Small intestine (tissue), 16 donors: ENCODE measurements around the gene THG1L. TPM values are rescaled to one million over a fixed set of nuclear protein-coding genes. Genes with fewer than 3 reads are reported as not detected.
"Not testable (repeated sequence)": the region's sequence is repeated elsewhere in the genome, so short reads cannot be mapped to it uniquely, and the experiment has no call there.

Experiments used
- DNase-seq, 2 donors: peaks; one replicate each; pipeline versions ENCODE4 v3.0.0 to v3.0.0-alpha.2; 2013
- FAIRE-seq: peaks from 2 replicates; lab custom pipeline; 2012; peaks lifted over from hg19 to GRCh38; lab: Jason Lieb, UNC
- H3K27ac ChIP-seq, 3 donors: one replicate each; pipeline ENCODE4 v1.5.1; 2013; ENCODE audit warnings: low read length in 2 of 3, mild to moderate bottlenecking in 2 of 3, control low read depth in 1 of 3, inconsistent platforms in 1 of 3, low read depth in 1 of 3, moderate library complexity in 1 of 3
- H3K27me3 ChIP-seq, 3 donors: one replicate each; pipeline ENCODE4 v1.6.1; 2013; ENCODE audit warnings: low read length in 3 of 3, inconsistent platforms in 1 of 3; ENCODE audit not compliant: control insufficient read depth in 3 of 3, insufficient read depth in 3 of 3
- H3K36me3 ChIP-seq, 3 donors: one replicate each; pipeline ENCODE4 v1.6.1; 2013; ENCODE audit warnings: low read length in 3 of 3, inconsistent platforms in 1 of 3, low read depth in 1 of 3, mild to moderate bottlenecking in 1 of 3, moderate library complexity in 1 of 3; ENCODE audit not compliant: control insufficient read depth in 3 of 3, insufficient read depth in 2 of 3
- H3K4me1 ChIP-seq, 3 donors: one replicate each; pipeline ENCODE4 v1.6.1; 2013; ENCODE audit warnings: low read length in 2 of 3, inconsistent platforms in 1 of 3, low read depth in 1 of 3, mild to moderate bottlenecking in 1 of 3, moderate library complexity in 1 of 3; ENCODE audit not compliant: control insufficient read depth in 3 of 3, insufficient read depth in 2 of 3
- H3K4me3 ChIP-seq, 3 donors: one replicate each; pipeline ENCODE4 v1.5.1; 2013; ENCODE audit warnings: low read length in 3 of 3, control low read depth in 1 of 3, inconsistent platforms in 1 of 3, low read depth in 1 of 3, mild to moderate bottlenecking in 1 of 3, moderate library complexity in 1 of 3
- H3K9me3 ChIP-seq, 2 donors: one replicate each; pipeline ENCODE4 v1.6.1; 2013; ENCODE audit warnings: low read depth in 1 of 2, low read length in 1 of 2; ENCODE audit not compliant: control insufficient read depth in 2 of 2, insufficient read depth in 1 of 2
- WGBS, 3 donors: extraction: QIAGEN DNeasy Blood & Tissue Kit; methylation state at CpG; one replicate each; pipeline ENCODE4 v1.1.7; 2013; 5-methylcytosine and 5-hydroxymethylcytosine counted together
- long read RNA-seq, 10 donors: transcript quantifications; one replicate each; lab custom pipeline, GENCODE V29; 2026
- polyA plus RNA-seq, 4 donors: library from polyadenylated mRNA; stranded (reverse) in 3 of 4; unstranded in 1 of 4; fragments of 200-250 nt in 3 of 4; fragments of 120-200 nt in 1 of 4; gene quantifications; one replicate each; pipeline versions ENCODE4 v1.2.1 to v1.2.3, GENCODE V29; 2013
- donor health status: healthy with polysubstance abuse.
- donor health status: control.
- donor health status: control.
- donor health status: Bipolar disorder and iron deficiency.
- donor health status: healthy.

Gene THG1L
- 10 to 100 TPM in 3 of 4 donors, 1 to 10 TPM in 1; 6.0 to 29.6 (median 14.7) TPM for polyA plus RNA-seq
- long read RNA-seq, donor 1, transcript THG1L-201 (6 exons, 3,107 nt) = major isoform, 22 of 43 reads
- long read RNA-seq, donor 1, partial matches to known transcripts = 21 of 43 reads
- long read RNA-seq, donor 1, other reads (novel, unspliced or antisense) = 0 of 43 reads
- long read RNA-seq, donor 2, transcript THG1L-201 (6 exons, 3,107 nt) = major isoform, 6 of 6 reads
- long read RNA-seq, donor 2, partial matches to known transcripts = 0 of 6 reads
- long read RNA-seq, donor 2, other reads (novel, unspliced or antisense) = 0 of 6 reads
- long read RNA-seq, donor 3, transcript THG1L-201 (6 exons, 3,107 nt) = major isoform, 11 of 23 reads
- long read RNA-seq, donor 3, partial matches to known transcripts = 12 of 23 reads
- long read RNA-seq, donor 3, other reads (novel, unspliced or antisense) = 0 of 23 reads
- long read RNA-seq, donor 4 = 0 reads
- long read RNA-seq, donor 5 = 0 reads
- long read RNA-seq, donor 6, transcript THG1L-201 (6 exons, 3,107 nt) = major isoform, 9 of 23 reads
- long read RNA-seq, donor 6, partial matches to known transcripts = 14 of 23 reads
- long read RNA-seq, donor 6, other reads (novel, unspliced or antisense) = 0 of 23 reads
- long read RNA-seq, donor 7, transcript THG1L-201 (6 exons, 3,107 nt) = major isoform, 5 of 12 reads
- long read RNA-seq, donor 7, partial matches to known transcripts = 7 of 12 reads
- long read RNA-seq, donor 7, other reads (novel, unspliced or antisense) = 0 of 12 reads
- long read RNA-seq, donor 8, partial matches to known transcripts = 0 of 4 reads
- long read RNA-seq, donor 8, other reads (novel, unspliced or antisense) = 0 of 4 reads
- long read RNA-seq, donor 9, partial matches to known transcripts = 0 of 2 reads
- long read RNA-seq, donor 9, other reads (novel, unspliced or antisense) = 0 of 2 reads
- long read RNA-seq, donor 10, transcript THG1L-201 (6 exons, 3,107 nt) = major isoform, 8 of 15 reads
- long read RNA-seq, donor 10, partial matches to known transcripts = 7 of 15 reads
- long read RNA-seq, donor 10, other reads (novel, unspliced or antisense) = 0 of 15 reads

DNA sequence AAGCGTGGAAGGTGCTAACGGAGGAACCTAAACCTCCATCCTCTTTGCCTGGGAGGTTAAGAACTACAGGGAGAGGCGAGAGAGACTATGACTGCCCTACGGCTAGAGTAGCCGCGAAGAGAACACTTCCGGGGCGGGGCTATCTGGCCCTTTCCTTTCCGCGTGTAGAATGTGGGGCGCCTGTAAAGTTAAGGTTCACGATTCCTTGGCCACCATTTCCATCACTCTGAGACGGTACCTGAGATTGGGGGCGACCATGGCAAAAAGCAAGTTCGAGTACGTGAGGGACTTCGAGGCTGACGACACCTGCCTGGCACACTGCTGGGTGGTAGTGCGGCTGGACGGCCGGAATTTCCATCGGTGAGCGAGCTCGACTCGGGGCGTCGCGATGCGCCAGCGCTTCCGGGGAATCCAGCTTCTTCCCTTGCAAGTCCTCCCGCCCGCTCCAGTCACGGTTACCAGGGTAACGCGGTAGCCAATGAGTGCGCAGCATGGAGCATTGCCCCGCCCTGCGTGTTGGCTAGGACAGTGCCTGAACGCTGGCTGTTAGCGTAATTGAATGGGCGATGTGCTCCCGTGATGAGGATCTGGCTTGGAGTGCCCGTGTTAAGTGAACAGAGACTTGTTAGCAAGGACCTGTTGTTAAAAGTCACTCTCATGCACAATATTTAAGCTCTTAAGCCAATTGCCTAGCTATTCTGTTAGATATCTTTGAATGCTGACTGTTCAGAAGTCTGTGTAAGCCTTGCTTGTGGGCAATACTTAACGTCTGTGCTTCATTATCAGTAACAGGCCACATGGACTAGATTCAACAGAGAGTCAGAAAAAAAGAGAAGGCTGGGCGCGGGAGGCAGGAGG lies at the start of gene THG1L:
THG1L (plus strand) TSS at position 149 of the 858 bp plus-strand sequence; CDS start at position 170, 21 bp downstream.
- WGBS, 3 donors = 0 to 1% (median 1%) methylated on average over 46 to 47 of the region's 47 CpGs
- peaks cover 0 to 3% (median 0%) of the 10 kb centered on the region in 3 donors for H3K4me1 ChIP-seq
- no peaks in the 10 kb centered on the region for H3K27me3 ChIP-seq
- H3K27ac ChIP-seq = peak within 1 kb of the TSS; percentile 71 to 99 (median 89)
- H3K9me3 ChIP-seq = no peaks in the 10 kb centered on the region
- H3K36me3 ChIP-seq = peaks cover 0 to 22% (median 3%) of the 10 kb centered on the region in 3 donors
- peak within 1 kb of the TSS; percentile 36 to 79 (median 69) for H3K4me3 ChIP-seq
- no peak for FAIRE-seq
- DNase-seq = peak; percentile 98 to 99

DNA sequence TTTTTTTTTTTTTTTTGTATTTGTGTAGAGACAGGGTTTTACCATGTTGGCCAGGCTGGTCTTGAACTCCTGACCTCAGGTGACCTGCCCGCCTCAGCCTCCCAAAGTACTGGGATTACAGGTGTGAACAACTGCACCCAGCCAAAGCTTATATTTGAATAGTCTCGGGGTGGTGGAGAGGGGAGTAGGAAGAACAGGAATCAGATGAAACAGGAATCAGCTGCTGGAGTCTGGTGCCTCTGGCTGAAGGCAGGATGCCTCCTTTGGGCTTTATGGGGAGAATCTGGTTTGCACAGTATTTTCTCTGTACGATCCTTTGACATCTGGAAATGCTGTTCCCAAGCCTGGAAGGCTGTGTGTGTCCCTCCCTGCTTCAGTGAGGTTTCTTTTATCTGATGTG lies 49.0 kb upstream of the THG1L start:
- DNase-seq = no peak
- no peak for FAIRE-seq
- H3K27ac ChIP-seq = no peak overlapping the region
- H3K27me3 ChIP-seq = no peaks in the 10 kb centered on the region
- H3K4me1 ChIP-seq = peaks cover 0 to 16% (median 0%) of the 10 kb centered on the region in 3 donors
- no peak overlapping the region for H3K4me3 ChIP-seq
- H3K9me3 ChIP-seq = peaks cover 0 to 4% of the 10 kb centered on the region in 2 donors
- H3K36me3 ChIP-seq = no peaks in the 10 kb centered on the region
- WGBS, 3 donors = 50 to 75% (median 74%) methylated on average over 3 of the region's 3 CpGs

DNA sequence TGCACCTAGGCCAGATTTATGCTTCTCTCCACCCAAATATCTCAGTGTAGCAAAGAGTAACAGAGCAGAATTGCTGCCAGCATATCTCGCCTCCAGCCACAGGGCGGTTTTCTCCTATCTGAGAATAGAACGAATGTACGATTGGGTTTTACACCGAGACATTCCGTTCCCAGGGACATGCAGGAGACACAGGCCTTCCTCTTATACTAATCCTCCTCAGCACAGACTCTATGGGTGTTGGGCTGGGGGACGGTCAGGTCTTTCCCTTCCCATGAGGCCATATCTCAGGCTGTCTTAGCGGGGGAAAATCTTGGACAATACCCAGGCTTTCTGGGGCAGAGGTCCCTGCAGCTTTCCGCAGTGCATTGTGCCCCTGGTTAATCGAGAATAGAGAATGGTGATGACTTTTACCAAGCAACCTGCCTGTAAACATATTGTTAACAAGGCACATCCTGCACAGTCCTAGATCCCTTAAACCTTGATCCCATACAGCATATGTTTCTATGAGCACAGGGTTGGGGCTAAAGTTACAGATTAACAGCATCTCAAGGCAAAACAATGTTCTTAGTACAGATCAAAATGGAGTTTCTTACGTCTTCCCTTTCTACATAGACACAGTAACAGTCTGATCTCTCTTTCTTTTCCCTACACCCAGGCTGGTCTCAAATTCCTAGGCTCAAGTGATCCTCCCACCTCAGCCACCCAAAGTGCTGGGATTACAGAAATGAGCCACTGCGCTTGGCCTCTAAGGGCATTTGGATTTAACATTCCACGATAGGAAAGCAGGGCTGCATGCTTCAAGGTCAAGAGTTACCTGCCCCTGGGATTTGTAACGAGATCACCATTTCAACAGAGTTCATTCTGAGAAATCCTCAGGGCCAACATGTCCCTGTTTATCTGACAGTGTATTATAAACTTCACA lies 44.7 kb upstream of the THG1L start:
- WGBS, 3 donors = 71 to 82% (median 82%) methylated on average over 14 of the region's 14 CpGs

DNA sequence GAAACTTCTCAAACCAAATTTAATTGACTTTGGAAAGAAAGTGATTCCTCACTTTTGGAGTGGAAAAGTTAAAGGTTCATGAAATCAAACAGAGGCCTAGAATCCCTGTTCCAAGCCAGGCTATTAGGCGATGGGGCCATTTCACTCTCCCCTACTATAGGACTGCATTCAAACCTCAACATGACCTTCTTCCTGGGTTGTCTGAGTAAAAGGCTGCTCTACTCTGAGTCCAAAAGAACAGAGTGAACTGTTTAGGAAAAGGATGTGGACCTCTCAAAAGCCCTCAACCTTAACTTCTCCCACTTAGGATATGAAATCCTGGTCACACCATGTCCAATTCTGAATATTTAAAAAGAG lies 44.0 kb upstream of the THG1L start:
- DNase-seq = no peak
- 95 to 97% (median 95%) methylated on average over 1 of the region's 1 CpG for WGBS, 3 donors
- Histone ChIP-seq H3K27me3 (no peaks in the 10 kb centered on the region), H3K9me3 (peaks cover 0 to 15% of the 10 kb centered on the region in 2 donors), H3K27ac (peak overlapping the region in 1 of 3 donors; percentile 74), H3K36me3 (no peaks in the 10 kb centered on the region), H3K4me1 (peaks cover 0 to 17% (median 0%) of the 10 kb centered on the region in 3 donors), H3K4me3 (no peak overlapping the region)
- FAIRE-seq = no peak

More for the DNA sequence above, 44.7 kb upstream of the THG1L start:
- peaks cover 0 to 17% (median 0%) of the 10 kb centered on the region in 3 donors for H3K4me1 ChIP-seq
- peaks cover 0 to 15% of the 10 kb centered on the region in 2 donors for H3K9me3 ChIP-seq
- H3K27ac ChIP-seq = peak overlapping the region in 1 of 3 donors; percentile 74
- H3K4me3 ChIP-seq, H3K27me3 ChIP-seq, FAIRE-seq, H3K36me3 ChIP-seq: not testable (repeated sequence)
- DNase-seq = peak in 1 of 2 donors; percentile 56

DNA sequence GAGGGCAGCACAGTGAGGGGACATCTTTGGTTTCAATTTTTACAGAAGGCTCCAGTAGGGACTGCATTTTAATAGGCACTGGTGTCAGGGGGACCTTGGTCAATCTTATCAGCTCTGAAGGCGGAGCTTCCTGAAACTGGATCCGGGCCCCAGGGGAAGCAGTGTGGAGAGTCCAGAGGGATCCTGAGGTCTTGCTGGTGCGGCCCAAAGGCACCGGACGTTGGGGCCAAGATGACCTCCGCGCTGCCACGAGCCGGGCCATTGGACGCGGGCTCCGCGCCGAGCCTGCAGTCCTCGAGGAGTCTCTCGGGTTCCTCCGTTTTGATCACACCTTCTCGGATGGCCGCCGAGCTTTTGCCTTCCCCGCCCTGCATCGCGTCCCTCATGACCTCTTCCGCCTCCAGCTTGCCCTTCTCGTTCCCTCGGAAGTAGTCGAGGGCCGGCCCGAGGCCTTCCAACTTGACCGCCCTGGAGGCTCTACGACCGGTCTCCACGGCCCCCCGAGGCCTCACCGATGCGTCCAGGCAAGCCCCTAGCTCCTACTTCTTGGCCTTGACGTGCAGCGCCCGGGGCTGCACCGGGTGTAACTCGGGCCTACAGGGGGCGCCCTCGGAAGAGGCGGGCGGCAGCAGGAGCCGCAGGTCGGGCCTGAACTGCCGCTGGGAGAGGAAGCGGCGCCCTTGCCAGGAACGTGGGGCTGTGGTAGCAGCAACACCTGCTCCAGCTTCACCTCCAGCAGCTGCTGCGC lies 41.1 kb upstream of the THG1L start:
- FAIRE-seq = no peak
- 69 to 81% (median 81%) methylated on average over 50 to 52 of the region's 52 CpGs for WGBS, 3 donors
- peak in 1 of 2 donors; percentile 18 for DNase-seq
- H3K9me3 ChIP-seq = peaks cover 0 to 20% of the 10 kb centered on the region in 2 donors
- H3K27ac ChIP-seq = no peak overlapping the region
- no peaks in the 10 kb centered on the region for H3K36me3 ChIP-seq
- H3K4me3 ChIP-seq = peak overlapping the region in 1 of 3 donors; percentile 32
- peaks cover 0 to 17% (median 0%) of the 10 kb centered on the region in 3 donors for H3K4me1 ChIP-seq
- H3K27me3 ChIP-seq = no peaks in the 10 kb centered on the region

DNA sequence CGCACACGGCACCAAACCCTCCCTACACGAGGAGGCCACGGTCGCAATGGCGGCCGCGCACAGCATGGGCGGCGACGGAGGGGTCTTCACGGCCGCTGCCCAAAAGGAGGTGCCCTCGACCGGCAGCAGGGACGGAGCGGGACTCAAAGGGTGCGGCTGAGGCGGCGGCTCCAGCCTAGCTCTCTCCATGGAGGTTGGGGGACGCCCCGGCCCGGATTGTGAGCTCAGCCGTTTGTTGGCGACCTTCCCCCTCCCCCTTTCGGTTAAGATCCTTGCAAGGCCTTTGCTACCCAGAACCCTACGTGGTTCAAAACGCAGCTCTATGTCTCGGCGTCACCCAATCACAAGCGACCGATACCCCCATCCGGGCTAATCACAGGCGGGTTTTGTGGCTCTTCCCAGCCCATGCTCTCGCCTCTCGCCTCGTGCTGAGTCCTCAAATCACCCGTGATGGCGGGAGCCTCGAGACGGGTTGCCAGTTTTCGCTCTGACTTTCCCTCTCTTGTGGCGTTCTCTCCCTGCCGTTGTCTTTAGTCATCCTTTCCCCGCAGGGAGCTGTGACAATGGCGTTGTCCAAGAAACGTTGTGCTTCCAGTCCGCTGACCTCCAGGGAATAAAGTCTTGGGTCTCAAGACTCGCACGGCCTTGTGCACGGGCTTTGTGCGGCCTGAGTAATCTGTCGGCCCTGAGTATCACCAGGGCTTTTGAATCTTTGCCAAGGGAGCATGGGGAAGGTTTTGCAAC lies 40.4 kb upstream of the THG1L start:
- FAIRE-seq = no peak
- H3K27me3 ChIP-seq = no peaks in the 10 kb centered on the region
- no peak for DNase-seq
- peak overlapping the region in 1 of 3 donors; percentile 32 for H3K4me3 ChIP-seq
- no peaks in the 10 kb centered on the region for H3K36me3 ChIP-seq
- 75 to 90% (median 88%) methylated on average over 48 to 53 of the region's 53 CpGs for WGBS, 3 donors
- peaks cover 0 to 14% (median 0%) of the 10 kb centered on the region in 3 donors for H3K4me1 ChIP-seq
- no peak overlapping the region for H3K27ac ChIP-seq
- peaks cover 0 to 23% of the 10 kb centered on the region in 2 donors for H3K9me3 ChIP-seq
